ENCODE measurements around the gene SUSD1.

DNA sequence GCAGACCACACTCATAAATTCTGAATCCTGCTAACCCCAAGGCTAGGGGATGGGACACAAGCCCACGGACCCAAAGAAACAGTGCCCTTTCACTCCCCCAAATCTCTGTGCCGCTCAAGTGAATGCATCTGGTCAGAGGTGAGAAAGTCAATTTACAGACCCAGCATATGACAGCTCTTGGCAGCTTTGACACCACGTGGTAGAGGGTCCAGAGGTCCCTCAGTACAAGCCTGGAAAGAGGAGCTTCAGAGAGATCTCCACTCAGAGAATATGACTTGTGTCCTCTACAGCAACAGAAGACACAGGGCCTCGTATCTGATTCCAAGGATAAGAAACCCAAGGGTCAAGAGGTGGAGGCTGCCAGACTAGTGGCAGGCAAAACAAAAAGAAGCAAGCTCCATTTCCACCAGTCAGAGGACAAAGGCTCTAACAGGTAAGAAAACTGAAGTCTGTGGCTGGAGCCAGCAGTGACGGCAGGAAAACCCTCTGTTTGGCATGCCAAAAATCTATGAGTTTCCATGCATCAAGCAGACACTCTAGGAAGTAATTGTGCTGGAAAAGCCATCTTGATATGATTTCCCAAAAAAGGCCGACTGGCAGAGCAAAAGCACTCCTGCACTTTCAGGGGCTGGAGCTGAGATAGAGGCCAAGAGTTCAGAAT lies 139.8 kb downstream of the SUSD1 start:
- no peak for TF ChIP-seq CTCF (IDR thresholded peaks at IDR 0.05)
- TF ChIP-seq POLR2AphosphoS5 (IDR thresholded peaks at IDR 0.05) = no peak
- no peak for TF ChIP-seq POLR2A (IDR thresholded peaks at IDR 0.05; ENCODE audit: low read depth)
- TF ChIP-seq EP300 (IDR thresholded peaks at IDR 0.05) = no peak
